Measurements from ENCODE around the gene EP400. TPM values are rescaled to one million over a fixed set of nuclear protein-coding genes. Genes with fewer than 3 reads are reported as not detected.
A peak's percentile ranks its signal among the peaks of the same experiment; 100 is the strongest.

The EP400 gene
- total and polyA plus RNA-seq, 2 of the 13 experiments (the other 11 are each of a cell fraction or from before 2014, with no cell fraction given) = 4.9 to 5.0 TPM

DNA sequence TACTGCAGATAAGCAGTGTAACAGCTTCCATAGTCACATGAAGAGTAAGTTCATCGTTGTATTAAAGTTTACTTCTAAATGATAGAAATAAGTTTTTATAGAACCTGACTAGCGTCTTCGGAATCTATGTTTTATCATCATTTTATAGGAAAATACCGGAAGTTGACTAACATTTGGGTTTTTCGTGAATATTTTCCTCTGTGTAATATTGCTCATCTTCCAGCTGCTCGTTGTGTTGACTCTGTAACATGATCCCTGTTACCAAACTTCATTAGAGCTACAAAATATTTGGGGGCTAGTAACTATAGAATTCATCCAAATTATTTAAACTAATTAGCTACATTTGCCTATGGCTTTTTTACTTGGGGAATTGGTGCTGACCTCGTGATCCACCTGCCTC, 157.2 kb downstream of the EP400 start:
- no peak overlapping the region for H2AFZ ChIP-seq (ENCODE audit: low read length)
- ATAC-seq = no peak
- no peak for FAIRE-seq
- H3K79me2 ChIP-seq (ENCODE audit: insufficient read depth, low read length) = no peaks in the 10 kb centered on the region
- no peaks in the 10 kb centered on the region for H3K9me3 ChIP-seq (ENCODE audit: low read length)
- BruUV-seq (replicated peaks) = no TSS peak
- H3K4me3 ChIP-seq (replicated peaks in 1 of 3; ENCODE audit: insufficient read depth in 1 of 3, low read depth in 2 of 3, low read length in 3 of 3) = no peak overlapping the region
- in situ Hi-C loops (cut with HindIII; ENCODE audit: extremely low pct_ligation_motif_present, low pct_unique_long_range_greater_than_20kb) (no loop called here), intact Hi-C loops (cut with micrococcal nuclease; ENCODE audit: unreplicated experiment) (no loop called here)
- DNase-seq (ENCODE audit: low spot score) = no peak
- H3K9ac ChIP-seq (ENCODE audit: insufficient read depth, low read depth, low read length) = no peak overlapping the region
- TF ChIP-seq SIX1 (CRISPR knock-in tag; IDR thresholded peaks at IDR 0.05; ENCODE audit: borderline replicate concordance) (peak; percentile 35; the same call in 1 of the 2 replicates), ZNF260 (CRISPR knock-in tag; IDR thresholded peaks at IDR 0.05; ENCODE audit: borderline replicate concordance, low read depth) (no peak)
- ChIA-PET POLR2A (no interaction called here), CTCF (ENCODE audit: low intra/inter-chr PET ratio, low total read pairs) (no interaction called here)
- no peaks in the 10 kb centered on the region for H3K27me3 ChIP-seq (ENCODE audit: control insufficient read depth in 1 of 2, insufficient read depth in 2 of 2, low read length in 2 of 2)
- no peaks in the 10 kb centered on the region for H3K4me1 ChIP-seq (ENCODE audit: insufficient read depth, low read length)
- H3K27ac ChIP-seq (ENCODE audit: extremely low read length, insufficient read depth, low read length) = no peak overlapping the region
- H3K4me2 ChIP-seq (ENCODE audit: low read depth, low read length) = no peak overlapping the region
- 95% methylated on average over 7 of the region's 7 CpGs for WGBS (ENCODE audit: low lambda C conversion rate)
- H3K36me3 ChIP-seq (replicated peaks in 1 of 2; ENCODE audit: control insufficient read depth in 1 of 2, insufficient read depth in 2 of 2, low read length in 2 of 2) = peaks cover 8 to 35% of the 10 kb centered on the region in 2 experiments
- peaks cover 4% of the 10 kb centered on the region; the same call in 1 of the 2 replicates for H4K20me1 ChIP-seq (ENCODE audit: insufficient read depth, low read length)

- ChIA-PET CTCF (ENCODE audit: low intra/inter-chr PET ratio, low total read pairs) (no interaction called here), POLR2A (no interaction called here)
- Histone ChIP-seq H3K27ac (ENCODE audit: extremely low read length, insufficient read depth, low read length) (no peak overlapping the region), H3K4me2 (ENCODE audit: low read depth, low read length) (no peak overlapping the region), H3K79me2 (ENCODE audit: insufficient read depth, low read length) (no peaks in the 10 kb centered on the region), H3K9ac (ENCODE audit: insufficient read depth, low read depth, low read length) (no peak overlapping the region), H2AFZ (ENCODE audit: low read length) (no peak overlapping the region), H3K4me1 (ENCODE audit: insufficient read depth, low read length) (no peaks in the 10 kb centered on the region), H4K20me1 (ENCODE audit: insufficient read depth, low read length) (no peaks in the 10 kb centered on the region), H3K4me3 (replicated peaks in 1 of 3; ENCODE audit: insufficient read depth in 1 of 3, low read depth in 2 of 3, low read length in 3 of 3) (no peak overlapping the region), H3K36me3 (replicated peaks in 1 of 2; ENCODE audit: control insufficient read depth in 1 of 2, insufficient read depth in 2 of 2, low read length in 2 of 2) (peaks cover 9 to 41% of the 10 kb centered on the region in 2 experiments), H3K9me3 (ENCODE audit: low read length) (no peaks in the 10 kb centered on the region), H3K27me3 (ENCODE audit: control insufficient read depth in 1 of 2, insufficient read depth in 2 of 2, low read length in 2 of 2) (no peaks in the 10 kb centered on the region)
- WGBS (ENCODE audit: low lambda C conversion rate) = 92% methylated on average over 16 of the region's 16 CpGs
- in situ Hi-C loops (cut with HindIII; ENCODE audit: extremely low pct_ligation_motif_present, low pct_unique_long_range_greater_than_20kb) = no loop called here
- FAIRE-seq (no peak), DNase-seq (ENCODE audit: low spot score) (no peak), ATAC-seq (no peak)
- TF ChIP-seq ZNF430 (CRISPR knock-in tag; IDR thresholded peaks at IDR 0.05) (no peak), RFX1 (IDR thresholded peaks at IDR 0.05) (peak; percentile 41)
- BruUV-seq (replicated peaks) = no TSS peak
- intact Hi-C loops (cut with micrococcal nuclease; ENCODE audit: unreplicated experiment) = no loop called here
These were observed 158.6 kb downstream of the EP400 start for GRCh38 chr12:132108211-132108832.
